H1 (cell line): ENCODE measurements around the gene SAT1. TPM values are rescaled to one million over a fixed set of nuclear protein-coding genes. Genes with fewer than 3 reads are reported as not detected.

Source experiments
- CEBPB ChIP-seq: IDR thresholded peaks from 2 replicates; pipeline ENCODE4 v1.6.1; 2012; ENCODE audit warnings: low read depth, low read length
- NRF1 ChIP-seq: IDR thresholded peaks from 2 replicates; pipeline ENCODE4 v1.6.1; 2011; ENCODE audit warnings: mild to moderate bottlenecking, low read depth, low read length, improper control_type of control experiment
- SIRT6 ChIP-seq: IDR thresholded peaks from one replicate; pipeline ENCODE4 v1.7.1; 2012; ENCODE audit warnings: low read length, inconsistent platforms
- SP2 ChIP-seq: IDR thresholded peaks from 2 replicates; pipeline ENCODE4 v1.6.1; 2012; ENCODE audit warnings: mild to moderate bottlenecking, low read length, inconsistent platforms
- TAF7 ChIP-seq: optimal IDR thresholded peaks from 2 replicates; pipeline ENCODE3; 2011; ENCODE audit warnings: low read depth, mild to moderate bottlenecking, inconsistent platforms, low read length, moderate library complexity, borderline replicate concordance
- polyA plus RNA-seq, 7 experiments: library from polyadenylated mRNA; depleted of rRNA in 3 of 7; stranded (reverse) in 5 of 7; unstranded in 2 of 7; fragments of >200 nt in 5 of 7; fragments of 200-250 nt in 2 of 7; gene quantifications; 1 replicate in 5 of 7; 2 replicates in 1 of 7; 4 replicates in 1 of 7; pipeline versions ENCODE4 v1.2.1 to v1.2.3, GENCODE V29; 2011 to 2013; ENCODE audit warnings: missing spikeins in 2 of 7, mixed read lengths in 2 of 7
- total RNA-seq: library from RNA; stranded (reverse); fragmentation: NEBNext Ultra II Directional; extraction: Animal tissue kit (Norgen Biotek cat#: 25700); gene quantifications from 2 replicates; pipeline ENCODE4 v1.2.1, GENCODE V29; 2021
- TF ChIP-seq, protein P1 (sequence below): IDR thresholded peaks from 2 replicates; pipeline ENCODE4 v1.6.1; 2012; ENCODE audit warnings: inconsistent platforms
- TF ChIP-seq, protein P2 (sequence below): IDR thresholded peaks from 2 replicates; pipeline ENCODE4 v1.6.1; 2011; ENCODE audit warnings: low read depth, mild to moderate bottlenecking, low read length; ENCODE audit not compliant: insufficient read depth

Gene SAT1
- total and polyA plus RNA-seq, 2 of the 8 experiments (the other 6 are each of a cell fraction or from before 2014, with no cell fraction given) = 29.2 to 36.8 TPM

DNA sequence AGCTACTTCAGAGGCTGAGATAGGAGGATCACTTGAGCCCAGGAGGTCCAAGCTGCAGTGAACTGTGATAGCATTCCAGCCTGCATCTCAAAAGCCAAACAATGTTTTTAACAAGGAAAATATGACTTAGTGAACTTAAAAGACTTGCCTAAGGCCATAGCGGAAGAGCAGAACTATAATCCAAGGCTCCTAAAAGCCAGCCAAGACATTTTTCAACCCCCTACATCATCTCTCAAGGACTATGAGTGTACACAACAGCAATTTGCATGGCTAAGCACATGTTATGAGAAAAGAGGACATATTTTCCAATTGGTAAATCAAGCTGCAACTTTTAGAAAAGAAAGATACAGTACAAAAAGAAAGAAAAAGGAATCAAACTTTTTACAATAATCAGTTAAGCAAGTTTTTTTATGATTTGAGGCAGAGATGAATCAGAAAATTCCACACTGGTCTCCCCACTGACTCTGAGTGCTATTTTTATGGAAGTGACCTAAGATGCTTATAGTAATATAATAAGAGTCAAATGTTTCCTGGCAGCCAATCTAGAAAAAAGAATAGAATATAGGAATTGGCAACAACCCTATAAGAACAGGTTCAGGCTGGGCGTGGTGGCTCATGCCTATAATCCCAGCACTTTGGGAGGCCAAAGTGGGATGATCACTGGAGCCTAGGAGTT is 30.1 kb upstream of the SAT1 start (continued):
- TF ChIP-seq, protein P1, sequence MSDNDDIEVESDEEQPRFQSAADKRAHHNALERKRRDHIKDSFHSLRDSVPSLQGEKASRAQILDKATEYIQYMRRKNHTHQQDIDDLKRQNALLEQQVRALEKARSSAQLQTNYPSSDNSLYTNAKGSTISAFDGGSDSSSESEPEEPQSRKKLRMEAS = no peak
- TF ChIP-seq CEBPB (no peak), SIRT6 (no peak), SP2 (no peak), TAF7 (no peak), NRF1 (no peak)
- TF ChIP-seq, protein P2, sequence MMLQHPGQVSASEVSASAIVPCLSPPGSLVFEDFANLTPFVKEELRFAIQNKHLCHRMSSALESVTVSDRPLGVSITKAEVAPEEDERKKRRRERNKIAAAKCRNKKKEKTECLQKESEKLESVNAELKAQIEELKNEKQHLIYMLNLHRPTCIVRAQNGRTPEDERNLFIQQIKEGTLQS = no peak
- TF ChIP-seq, all 59 proteins: peak for 0
